ENCODE measurements around the gene AGXT2. TPM values are rescaled to one million over a fixed set of nuclear protein-coding genes. Genes with fewer than 3 reads are reported as not detected.

The AGXT2 gene
- total RNA-seq, 1 experiment from 2014 or later, result not detected

- Histone ChIP-seq H3K4ac (ENCODE audit: low read depth, low read length) (no peak overlapping the region), H3K23ac (ENCODE audit: insufficient read length, low read depth, low read length) (no peak overlapping the region), H4K20me1 (ENCODE audit: control insufficient read depth, insufficient read depth, insufficient read length) (no peaks in the 10 kb centered on the region), H3K18ac (ENCODE audit: insufficient read length, low read depth, low read length) (no peak overlapping the region), H3K4me2 (ENCODE audit: insufficient read depth, insufficient read length, low read length) (no peak overlapping the region), H2BK5ac (ENCODE audit: insufficient read length, low read length) (no peak overlapping the region), H3T11ph (ENCODE audit: low read length) (no peak overlapping the region), H4K8ac (replicated peaks; ENCODE audit: insufficient read length, low read depth, low read length) (no peak overlapping the region), H3K56ac (ENCODE audit: insufficient read length, low read depth, low read length) (no peak overlapping the region), H3K79me2 (ENCODE audit: insufficient read depth, low read length) (no peaks in the 10 kb centered on the region), H3K4me1 (ENCODE audit: insufficient read depth, low read length) (no peaks in the 10 kb centered on the region), H2AK5ac (ENCODE audit: insufficient read length, low read length) (no peak overlapping the region), H2BK15ac (ENCODE audit: low read depth, low read length) (no peak overlapping the region), H2BK12ac (ENCODE audit: insufficient read length, low read depth, low read length) (no peak overlapping the region), H3K79me1 (ENCODE audit: insufficient read depth, low read depth, low read length, poor library complexity, severe bottlenecking) (no peaks in the 10 kb centered on the region), H3K9ac (ENCODE audit: extremely low read depth, insufficient read length, low read length) (no peak overlapping the region), H2BK20ac (ENCODE audit: low read depth, low read length, poor library complexity, severe bottlenecking) (no peak overlapping the region), H4K91ac (ENCODE audit: insufficient read length, low read depth, low read length) (no peak overlapping the region), H3K9me3 (ENCODE audit: control insufficient read depth, low read depth, low read length) (no peaks in the 10 kb centered on the region), H2BK120ac (ENCODE audit: low read depth, low read length, poor library complexity, severe bottlenecking) (no peak overlapping the region), H2AFZ (ENCODE audit: low read length) (no peak overlapping the region), H3K27me3 (ENCODE audit: insufficient read depth, low read length) (no peaks in the 10 kb centered on the region), H3K23me2 (ENCODE audit: insufficient read length, low read depth, low read length, poor library complexity, severe bottlenecking) (no peaks in the 10 kb centered on the region), H3K14ac (ENCODE audit: insufficient read depth, low read length) (no peak overlapping the region), H4K5ac (ENCODE audit: insufficient read length, low read depth, low read length) (no peak overlapping the region), H3K27ac (ENCODE audit: insufficient read length, low read depth, low read length) (no peak overlapping the region)
- no peak for TF ChIP-seq CTCF (conservative IDR thresholded peaks at IDR 0.05)
- Mint-ChIP-seq H3K27me3 (ENCODE audit: low read depth) (no peaks in the 10 kb centered on the region; the same call in 1 of the 2 replicates), H3K36me3 (ENCODE audit: insufficient read depth in 1 of 3, low read depth in 3 of 3) (no peaks in the 10 kb centered on the region; a peak in 1 of 7 replicates), H3K9me3 (no peaks in the 10 kb centered on the region), H3K27ac (no peak overlapping the region), H3K4me3 (no peak overlapping the region), H3K4me1 (no peaks in the 10 kb centered on the region)
- WGBS (ENCODE audit: extremely low coverage, insufficient read length, low lambda C conversion rate), result no CpG with 5 or more reads among the region's 7 CpGs
- no peak for DNase-seq
These were observed 24.2 kb downstream of the AGXT2 start for GRCh38 chr5:35023391-35024178.

Measured in H9 (cell line).